Measurements from ENCODE around the gene PRKCZ.
A peak's percentile ranks its signal among the peaks of the same experiment; 100 is the strongest.

Gene PRKCZ

GRCh38 chr1:2199042-2199810, 149.0 kb downstream of the PRKCZ start:
- DNase-seq: peak; percentile 91

- DNase-seq: no peak
Observed at GRCh38 chr1:2200308-2200943, 150.2 kb downstream of the PRKCZ start.

- DNase-seq: no peak
Observed at GRCh38 chr1:2201062-2201461, 150.9 kb downstream of the PRKCZ start.

GRCh38 chr1:2202008-2202575, 151.9 kb downstream of the PRKCZ start:
- DNase-seq: no peak

GRCh38 chr1:2202843-2203601, 152.8 kb downstream of the PRKCZ start:
- DNase-seq: no peak

- DNase-seq: no peak
Observed at GRCh38 chr1:2203671-2204414, 153.6 kb downstream of the PRKCZ start.

GRCh38 chr1:2204415-2205190, 154.4 kb downstream of the PRKCZ start:
- peak; percentile 89 for DNase-seq

GRCh38 chr1:2205191-2205952, 155.2 kb downstream of the PRKCZ start:
- peak; percentile 95 for DNase-seq

- DNase-seq: no peak
Observed at GRCh38 chr1:2206813-2207487, 156.7 kb downstream of the PRKCZ start.

GRCh38 chr1:2208309-2209239, 158.4 kb downstream of the PRKCZ start:
- peak; percentile 1 for DNase-seq

GRCh38 chr1:2209400-2210083, 159.3 kb downstream of the PRKCZ start:
- no peak for DNase-seq

GRCh38 chr1:2210084-2210653, 160.0 kb downstream of the PRKCZ start:
- DNase-seq: peak; percentile 1

- DNase-seq: peak; percentile 1
Observed at GRCh38 chr1:2210786-2211185, 160.6 kb downstream of the PRKCZ start.

- no peak for DNase-seq
Observed at GRCh38 chr1:2212274-2212531, 162.0 kb downstream of the PRKCZ start.

GRCh38 chr1:2212532-2213491, 162.6 kb downstream of the PRKCZ start:
- peak; percentile 74 for DNase-seq

GRCh38 chr1:2213576-2214505, 163.6 kb downstream of the PRKCZ start:
- DNase-seq: no peak
